ENCODE data around the gene PLB1.

DNA sequence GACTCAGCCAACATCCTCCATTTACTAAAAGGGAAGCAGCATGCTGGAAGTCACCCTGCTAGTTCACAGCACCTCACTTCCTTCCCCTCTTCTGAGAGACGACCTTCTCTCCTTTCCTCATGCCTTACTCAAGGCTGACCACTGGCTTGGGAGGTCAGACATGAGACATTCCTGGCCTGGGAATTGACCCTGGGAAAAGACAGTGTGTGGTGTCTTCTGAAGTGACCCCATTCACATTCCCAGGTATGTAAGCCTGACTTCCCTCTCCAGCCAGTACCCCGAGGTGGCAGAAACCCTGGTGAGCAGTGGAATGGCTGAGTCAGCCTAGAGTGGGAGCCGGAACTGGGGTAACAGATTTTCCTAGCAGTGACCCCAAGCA lies 92.4 kb downstream of the PLB1 start:
- TF ChIP-seq, protein P1, sequence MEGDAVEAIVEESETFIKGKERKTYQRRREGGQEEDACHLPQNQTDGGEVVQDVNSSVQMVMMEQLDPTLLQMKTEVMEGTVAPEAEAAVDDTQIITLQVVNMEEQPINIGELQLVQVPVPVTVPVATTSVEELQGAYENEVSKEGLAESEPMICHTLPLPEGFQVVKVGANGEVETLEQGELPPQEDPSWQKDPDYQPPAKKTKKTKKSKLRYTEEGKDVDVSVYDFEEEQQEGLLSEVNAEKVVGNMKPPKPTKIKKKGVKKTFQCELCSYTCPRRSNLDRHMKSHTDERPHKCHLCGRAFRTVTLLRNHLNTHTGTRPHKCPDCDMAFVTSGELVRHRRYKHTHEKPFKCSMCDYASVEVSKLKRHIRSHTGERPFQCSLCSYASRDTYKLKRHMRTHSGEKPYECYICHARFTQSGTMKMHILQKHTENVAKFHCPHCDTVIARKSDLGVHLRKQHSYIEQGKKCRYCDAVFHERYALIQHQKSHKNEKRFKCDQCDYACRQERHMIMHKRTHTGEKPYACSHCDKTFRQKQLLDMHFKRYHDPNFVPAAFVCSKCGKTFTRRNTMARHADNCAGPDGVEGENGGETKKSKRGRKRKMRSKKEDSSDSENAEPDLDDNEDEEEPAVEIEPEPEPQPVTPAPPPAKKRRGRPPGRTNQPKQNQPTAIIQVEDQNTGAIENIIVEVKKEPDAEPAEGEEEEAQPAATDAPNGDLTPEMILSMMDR (IDR thresholded peaks at IDR 0.05), result no peak
- no peak for TF ChIP-seq EZH2 (IDR thresholded peaks at IDR 0.05; ENCODE audit: borderline replicate concordance, insufficient read depth, low read depth, low read length, poor library complexity, severe bottlenecking)
